BJ (cell line): ENCODE results near the gene EPHA1. TPM values are rescaled to one million over a fixed set of nuclear protein-coding genes. Genes with fewer than 3 reads are reported as not detected.

Source experiments
- CTCF ChIA-PET: fragments of 350-600 bp; formaldehyde crosslinking; extraction: SDS; loops from one replicate; lab custom pipeline; 2021; ENCODE audit warnings: antibody characterized with exemption, inconsistent platforms; lab: Yijun Ruan, JAX
- POLR2A ChIA-PET: fragments of 300-600 bp; sonication (Branson Sonifier 250); formaldehyde crosslinking; extraction: SDS; loops from one replicate; lab custom pipeline; 2021; ENCODE audit warnings: antibody characterized with exemption; lab: Charles Lee
- DNase-seq: peaks from one replicate; pipeline ENCODE4 v3.0.0-alpha.2; 2011; ENCODE audit warnings: low read depth
- H3K27me3 ChIP-seq: 2 replicates; pipeline ENCODE4 v1.6.0; 2011; ENCODE audit warnings: low read length; ENCODE audit not compliant: control insufficient read depth, insufficient read depth
- H3K36me3 ChIP-seq: 2 replicates; pipeline ENCODE4 v1.5.1; 2011; ENCODE audit warnings: low read length; ENCODE audit not compliant: control insufficient read depth, insufficient read depth
- H3K4me3 ChIP-seq: 2 replicates; pipeline ENCODE4 v1.5.1; 2011; ENCODE audit warnings: low read depth, mild to moderate bottlenecking, control low read depth, low read length
- polyA plus RNA-seq: library from polyadenylated mRNA; depleted of rRNA; stranded (reverse); fragments of >200 nt; gene quantifications from 2 replicates; pipeline ENCODE4 v1.2.3, GENCODE V29; 2011
- TF ChIP-seq, protein P1 (sequence below): IDR thresholded peaks from 2 replicates; pipeline ENCODE4 v1.5.1; 2011; ENCODE audit warnings: low read depth, mild to moderate bottlenecking, control low read depth, inconsistent platforms, low read length, moderate library complexity; ENCODE audit not compliant: insufficient read depth

EPHA1 gene
- polyA plus RNA-seq, 1 experiment: 0.05 TPM

DNA sequence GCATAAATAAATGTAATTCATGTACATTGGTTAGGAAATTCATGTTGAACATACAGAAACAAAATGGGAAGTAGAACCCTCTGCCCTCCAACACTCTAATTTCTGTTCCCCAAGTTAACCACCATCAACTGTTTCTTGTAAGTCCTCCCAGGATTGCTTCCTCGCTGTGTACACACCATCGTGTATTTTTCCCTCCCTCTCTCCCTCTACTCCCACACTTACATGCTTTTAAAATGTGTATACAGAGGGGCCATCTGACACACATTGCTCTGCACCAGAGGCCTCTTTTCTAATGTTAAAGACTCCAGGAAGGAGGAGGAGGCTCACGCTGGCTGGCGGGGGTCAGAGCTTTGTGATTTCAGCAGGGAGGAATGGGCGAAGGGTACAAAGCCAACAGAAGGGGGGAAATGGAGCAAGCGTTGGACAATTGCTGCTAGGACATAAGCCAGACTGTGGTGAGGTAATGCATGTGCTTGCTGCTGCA, 1.9 kb upstream of the EPHA1 start:
- Histone ChIP-seq H3K4me3 (no peak overlapping the region), H3K27me3 (no peaks in the 10 kb centered on the region), H3K36me3 (no peaks in the 10 kb centered on the region)
- TF ChIP-seq, protein P1, sequence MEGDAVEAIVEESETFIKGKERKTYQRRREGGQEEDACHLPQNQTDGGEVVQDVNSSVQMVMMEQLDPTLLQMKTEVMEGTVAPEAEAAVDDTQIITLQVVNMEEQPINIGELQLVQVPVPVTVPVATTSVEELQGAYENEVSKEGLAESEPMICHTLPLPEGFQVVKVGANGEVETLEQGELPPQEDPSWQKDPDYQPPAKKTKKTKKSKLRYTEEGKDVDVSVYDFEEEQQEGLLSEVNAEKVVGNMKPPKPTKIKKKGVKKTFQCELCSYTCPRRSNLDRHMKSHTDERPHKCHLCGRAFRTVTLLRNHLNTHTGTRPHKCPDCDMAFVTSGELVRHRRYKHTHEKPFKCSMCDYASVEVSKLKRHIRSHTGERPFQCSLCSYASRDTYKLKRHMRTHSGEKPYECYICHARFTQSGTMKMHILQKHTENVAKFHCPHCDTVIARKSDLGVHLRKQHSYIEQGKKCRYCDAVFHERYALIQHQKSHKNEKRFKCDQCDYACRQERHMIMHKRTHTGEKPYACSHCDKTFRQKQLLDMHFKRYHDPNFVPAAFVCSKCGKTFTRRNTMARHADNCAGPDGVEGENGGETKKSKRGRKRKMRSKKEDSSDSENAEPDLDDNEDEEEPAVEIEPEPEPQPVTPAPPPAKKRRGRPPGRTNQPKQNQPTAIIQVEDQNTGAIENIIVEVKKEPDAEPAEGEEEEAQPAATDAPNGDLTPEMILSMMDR: no peak
- DNase-seq: no peak
- POLR2A ChIA-PET: no interaction called here
- CTCF ChIA-PET: interaction anchor here (0.7 kb wide), 1 partner anchor 170 kb away, joined by 3 read pairs; no protein-coding TSS in a partner anchor

DNA sequence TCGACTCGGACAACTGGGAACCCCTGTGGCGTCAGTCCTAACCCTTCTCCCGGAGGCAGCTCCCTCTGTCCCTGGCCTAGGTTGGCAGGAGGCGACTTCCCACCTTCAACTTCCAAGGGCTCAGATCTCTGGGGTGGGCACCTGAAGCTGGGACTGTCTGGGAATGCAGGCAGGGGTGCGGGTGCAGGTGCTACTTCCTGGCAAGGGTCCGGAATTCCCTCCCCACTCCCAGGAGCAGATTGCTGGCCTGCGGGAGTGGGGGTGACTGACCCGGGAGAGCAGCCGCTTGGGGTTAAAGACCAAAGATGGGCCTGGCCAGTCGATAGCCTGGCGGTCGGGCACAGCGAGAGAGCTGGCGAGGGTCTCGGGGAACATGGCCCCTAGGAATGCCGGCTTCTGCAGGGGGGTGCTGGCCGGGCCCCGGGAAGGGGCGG, 387 bp downstream of the EPHA1 start:
- ChIA-PET CTCF (interaction anchor here (0.9 to 3.9 kb wide), 8 partner anchors 7 to 168 kb away, joined by 3 to 36 read pairs (median 4); no protein-coding TSS in a partner anchor), POLR2A (interaction anchor here (0.5 to 0.7 kb wide), 2 partner anchors 9 to 12 kb away, joined by 4 to 5 read pairs; no protein-coding TSS in a partner anchor)
- no peaks in the 10 kb centered on the region for H3K36me3 ChIP-seq
- H3K4me3 ChIP-seq: no peak overlapping the region
- no peaks in the 10 kb centered on the region; the same call in 1 of the 2 replicates for H3K27me3 ChIP-seq
- DNase-seq: no peak
- TF ChIP-seq, protein P1: no peak

DNA sequence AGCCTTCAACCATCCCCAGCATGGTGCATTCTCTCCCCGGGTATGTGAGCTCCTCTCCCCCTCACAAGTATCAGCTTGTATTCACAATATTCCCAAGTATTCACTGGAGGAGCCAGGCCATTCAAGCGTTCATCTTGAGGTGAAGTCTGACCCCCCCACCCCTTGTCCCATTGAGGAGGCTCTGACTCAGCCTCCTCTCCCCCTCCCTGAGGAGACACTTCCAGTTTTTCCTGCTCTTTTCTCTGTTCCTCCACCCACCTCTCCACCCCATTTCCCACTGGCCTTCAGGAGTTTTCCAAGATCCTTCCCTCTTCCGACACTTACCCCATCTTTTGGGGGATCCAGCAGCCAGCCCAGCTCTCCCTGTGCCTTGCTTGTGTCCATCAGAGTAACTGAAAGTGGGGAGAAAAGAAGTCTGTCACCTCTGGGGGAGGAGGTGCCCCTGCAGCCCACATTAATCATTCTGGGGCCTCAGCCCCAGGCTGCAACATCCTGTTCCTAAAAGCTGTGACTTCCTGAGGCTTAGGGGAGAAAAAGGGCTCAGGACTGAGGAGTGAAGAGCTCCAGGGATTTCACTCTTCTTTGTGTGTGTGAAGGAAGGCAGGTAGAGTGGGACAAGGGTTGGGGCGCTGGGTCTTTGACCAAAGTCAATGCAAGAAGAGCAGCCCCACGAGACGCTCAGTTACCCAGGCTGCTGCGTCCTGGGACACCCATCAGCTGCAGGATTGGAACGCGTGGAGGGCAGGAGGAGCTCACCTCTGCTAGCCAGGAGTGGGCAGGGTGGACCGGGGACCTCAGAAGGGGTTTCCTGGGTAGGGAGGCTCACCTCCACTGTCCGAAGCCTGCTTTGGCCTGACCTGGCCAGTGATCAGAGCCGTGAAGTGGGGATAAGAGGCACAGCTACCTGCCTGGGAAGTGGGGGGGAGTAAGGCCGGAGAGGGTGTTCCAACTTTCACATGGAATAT, 1.1 kb downstream of the EPHA1 start:
- Histone ChIP-seq H3K27me3 (no peaks in the 10 kb centered on the region; the same call in 1 of the 2 replicates), H3K36me3 (no peaks in the 10 kb centered on the region), H3K4me3 (no peak overlapping the region)
- DNase-seq: no peak
- TF ChIP-seq, protein P1: no peak
- POLR2A ChIA-PET: interaction anchor here (0.5 to 0.8 kb wide), 3 partner anchors 9 to 27 kb away, joined by 4 to 5 read pairs (median 5); no protein-coding TSS in a partner anchor
- CTCF ChIA-PET: interaction anchor here (0.9 to 3.9 kb wide), 7 partner anchors 8 to 167 kb away, joined by 3 to 36 read pairs (median 4); no protein-coding TSS in a partner anchor

DNA sequence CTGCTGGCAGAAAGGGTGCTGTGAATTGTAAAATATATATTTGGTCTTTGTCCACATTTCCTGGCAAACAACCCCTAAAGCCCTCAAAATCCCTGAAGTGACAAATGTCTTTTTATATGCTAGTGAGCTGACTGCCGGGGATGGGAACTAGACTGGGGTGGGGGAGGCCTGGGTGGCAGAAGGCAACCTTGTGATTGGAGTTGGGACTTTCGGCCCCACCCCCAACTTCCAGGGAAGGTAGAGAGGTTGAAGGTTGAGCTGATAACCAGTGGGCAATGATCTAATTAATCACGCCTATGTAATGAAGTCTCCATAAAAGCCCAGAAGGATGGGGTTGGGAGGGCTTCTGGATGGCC, 2.7 kb downstream of the EPHA1 start:
- ChIA-PET CTCF (interaction anchor here (2.1 to 3.9 kb wide), 3 partner anchors 10 to 165 kb away, joined by 8 to 36 read pairs (median 12); no protein-coding TSS in a partner anchor), POLR2A (no interaction called here)
- Histone ChIP-seq H3K27me3 (no peaks in the 10 kb centered on the region; the same call in 1 of the 2 replicates), H3K4me3 (no peak overlapping the region), H3K36me3 (no peaks in the 10 kb centered on the region)
- DNase-seq: no peak
- TF ChIP-seq, protein P1: no peak
